OCI-LY3 (cell line): ENCODE measurements around the gene TESMIN.

ENCODE experiments used
- CTCF ChIP-seq: fragments of 200-600, 300-600 bp; sonication (generic); IDR thresholded peaks from 2 replicates; pipeline ENCODE4 v1.5.1; 2014; ENCODE audit warnings: antibody characterized with exemption, low read length, low read depth
- EZH2phosphoT487 ChIP-seq: fragments of 200-600 bp; shearing (Covaris generic); IDR thresholded peaks from 2 replicates; pipeline ENCODE4 v1.6.1; 2018; ENCODE audit warnings: antibody characterized with exemption, mixed run types, low read depth

- TF ChIP-seq CTCF (no peak), EZH2phosphoT487 (no peak)
These were observed 92.7 kb downstream of the TESMIN start for GRCh38 chr11:68658661-68659060.
